GM04503 (cell line): Measurements from ENCODE around the gene GTF2H3.
A peak's percentile ranks its signal among the peaks of the same experiment; 100 is the strongest.

Experiments used
- DNase-seq: peaks from one replicate; pipeline ENCODE4 v3.0.0-alpha.2; 2012; ENCODE audit warnings: low read depth

GTF2H3 gene

GRCh38 chr12:123645878-123646277, 12.2 kb downstream of the GTF2H3 start:
- DNase-seq: no peak

- no peak for DNase-seq
Observed at GRCh38 chr12:123648401-123648800, 14.8 kb downstream of the GTF2H3 start.

GRCh38 chr12:123654129-123654701, 20.6 kb downstream of the GTF2H3 start:
- no peak for DNase-seq

GRCh38 chr12:123655420-123655819, 21.8 kb downstream of the GTF2H3 start:
- no peak for DNase-seq

GRCh38 chr12:123656392-123656791, 22.8 kb downstream of the GTF2H3 start:
- no peak for DNase-seq

- no peak for DNase-seq
Observed at GRCh38 chr12:123657211-123657610, 23.6 kb downstream of the GTF2H3 start.

GRCh38 chr12:123659996-123660727, 26.5 kb downstream of the GTF2H3 start:
- DNase-seq: peak; percentile 74

- no peak for DNase-seq
Observed at GRCh38 chr12:123667771-123668170, 34.1 kb downstream of the GTF2H3 start.

GRCh38 chr12:123670882-123671728, 37.5 kb downstream of the GTF2H3 start, which contains the start of gene TCTN2:
TSS of gene TCTN2 (plus strand) at chr12:123671113. CDS start at chr12:123671241, 128 bp downstream.
- peak; percentile 45 for DNase-seq

GRCh38 chr12:123671876-123672275, 38.2 kb downstream of the GTF2H3 start:
- DNase-seq: no peak

GRCh38 chr12:123675436-123675835, 41.8 kb downstream of the GTF2H3 start:
- no peak for DNase-seq

GRCh38 chr12:123676616-123677320, 43.1 kb downstream of the GTF2H3 start:
- DNase-seq: no peak

- no peak for DNase-seq
Observed at GRCh38 chr12:123678981-123679380, 45.4 kb downstream of the GTF2H3 start.

- no peak for DNase-seq
Observed at GRCh38 chr12:123681605-123682004, 48.0 kb downstream of the GTF2H3 start.

- no peak for DNase-seq
Observed at GRCh38 chr12:123683964-123684363, 50.3 kb downstream of the GTF2H3 start.

GRCh38 chr12:123686636-123687190, 53.1 kb downstream of the GTF2H3 start:
- no peak for DNase-seq

- DNase-seq: no peak
Observed at GRCh38 chr12:123690191-123690840, 56.7 kb downstream of the GTF2H3 start.

GRCh38 chr12:123696207-123696606, 62.6 kb downstream of the GTF2H3 start:
- no peak for DNase-seq

- DNase-seq: no peak
Observed at GRCh38 chr12:123696646-123697045, 63.0 kb downstream of the GTF2H3 start.

GRCh38 chr12:123705935-123706334, 72.3 kb downstream of the GTF2H3 start:
- no peak for DNase-seq

GRCh38 chr12:123707466-123707865, 73.8 kb downstream of the GTF2H3 start:
- DNase-seq: no peak
